Astrocyte (in vitro differentiated cells and primary cell): ENCODE measurements around the gene GPR137. TPM values are rescaled to one million over a fixed set of nuclear protein-coding genes. Genes with fewer than 3 reads are reported as not detected.
A peak's percentile ranks its signal among the peaks of the same experiment; 100 is the strongest.

Experiments used
- DNase-seq: peaks from one replicate; pipeline ENCODE4 v3.0.0-alpha.2; 2010; ENCODE audit warnings: low read depth
- FAIRE-seq: peaks from 2 replicates; lab custom pipeline; 2011; peaks lifted over from hg19 to GRCh38; lab: Jason Lieb, UNC
- H2AFZ ChIP-seq: 2 replicates; pipeline ENCODE4 v1.6.0; 2012; ENCODE audit warnings: low read depth, low read length, inconsistent platforms
- H3K27ac ChIP-seq: 2 replicates; pipeline ENCODE4 v1.5.1; 2011; ENCODE audit warnings: low read depth, low read length, inconsistent platforms
- H3K27me3 ChIP-seq: 2 replicates; pipeline ENCODE4 v1.6.0; 2011; ENCODE audit warnings: low read length, inconsistent platforms; ENCODE audit not compliant: insufficient read depth
- H3K36me3 ChIP-seq: 2 replicates; pipeline ENCODE4 v1.5.1; 2011; ENCODE audit warnings: low read length, inconsistent platforms; ENCODE audit not compliant: insufficient read depth
- H3K4me1 ChIP-seq: 2 replicates; pipeline ENCODE4 v1.5.1; 2011; ENCODE audit warnings: low read length, inconsistent platforms; ENCODE audit not compliant: insufficient read depth
- H3K4me2 ChIP-seq: 2 replicates; pipeline ENCODE4 v1.6.0; 2012; ENCODE audit warnings: low read length, inconsistent platforms
- H3K4me3 ChIP-seq: 2 replicates; pipeline ENCODE4 v1.5.1; 2011; ENCODE audit warnings: low read depth, mild to moderate bottlenecking, low read length, inconsistent platforms; ENCODE audit not compliant: insufficient read depth
- H3K79me2 ChIP-seq: 2 replicates; pipeline ENCODE4 v1.6.0; 2012; ENCODE audit warnings: mild to moderate bottlenecking, low read length, inconsistent platforms; ENCODE audit not compliant: insufficient read depth
- H3K9ac ChIP-seq: 2 replicates; pipeline ENCODE4 v1.6.0; 2012; ENCODE audit warnings: mild to moderate bottlenecking, low read length, inconsistent platforms
- H3K9me3 ChIP-seq: 2 replicates; pipeline ENCODE4 v1.5.1; 2012; ENCODE audit warnings: low read depth, mild to moderate bottlenecking, low read length, inconsistent platforms; ENCODE audit not compliant: insufficient read depth
- H4K20me1 ChIP-seq: 2 replicates; pipeline ENCODE4 v1.6.0; 2012; ENCODE audit warnings: low read length, inconsistent platforms; ENCODE audit not compliant: insufficient read depth
- H3K27ac Mint-ChIP-seq: one replicate; pipeline ENCODE4 v1.8.0; 2021; ENCODE audit warnings: mild to moderate bottlenecking, mixed read lengths; ENCODE audit not compliant: unreplicated experiment
- H3K27me3 Mint-ChIP-seq: one replicate; pipeline ENCODE4 v1.8.0; 2021; ENCODE audit warnings: low read depth, mixed read lengths; ENCODE audit not compliant: unreplicated experiment
- H3K36me3 Mint-ChIP-seq: one replicate; pipeline ENCODE4 v1.8.0; 2021; ENCODE audit warnings: low read depth, mixed read lengths; ENCODE audit not compliant: unreplicated experiment
- H3K4me1 Mint-ChIP-seq: one replicate; pipeline ENCODE4 v1.8.0; 2021; ENCODE audit warnings: low read depth, mixed read lengths; ENCODE audit not compliant: unreplicated experiment
- H3K4me3 Mint-ChIP-seq: one replicate; pipeline ENCODE4 v1.8.0; 2021; ENCODE audit warnings: mild to moderate bottlenecking, moderate library complexity, mixed read lengths; ENCODE audit not compliant: unreplicated experiment
- H3K9me3 Mint-ChIP-seq: one replicate; pipeline ENCODE4 v1.8.0; 2021; ENCODE audit warnings: mild to moderate bottlenecking, mixed read lengths; ENCODE audit not compliant: unreplicated experiment
- EZH2 ChIP-seq: IDR thresholded peaks from 2 replicates; pipeline ENCODE4 v1.6.1; 2012; ENCODE audit warnings: mild to moderate bottlenecking, low read length, inconsistent platforms; ENCODE audit not compliant: insufficient read depth
- total RNA-seq: library from RNA; stranded (reverse); gene quantifications from 2 replicates; pipeline ENCODE4 v1.2.1, GENCODE V29; 2021
- TF ChIP-seq, protein P1 (sequence below): IDR thresholded peaks from 2 replicates; pipeline ENCODE4 v1.5.1; 2011; ENCODE audit warnings: low read depth, mild to moderate bottlenecking, inconsistent platforms, low read length, moderate library complexity; ENCODE audit not compliant: insufficient read depth

The GPR137 gene
- total RNA-seq, 1 donor from 2014 or later = 46.8 TPM

DNA sequence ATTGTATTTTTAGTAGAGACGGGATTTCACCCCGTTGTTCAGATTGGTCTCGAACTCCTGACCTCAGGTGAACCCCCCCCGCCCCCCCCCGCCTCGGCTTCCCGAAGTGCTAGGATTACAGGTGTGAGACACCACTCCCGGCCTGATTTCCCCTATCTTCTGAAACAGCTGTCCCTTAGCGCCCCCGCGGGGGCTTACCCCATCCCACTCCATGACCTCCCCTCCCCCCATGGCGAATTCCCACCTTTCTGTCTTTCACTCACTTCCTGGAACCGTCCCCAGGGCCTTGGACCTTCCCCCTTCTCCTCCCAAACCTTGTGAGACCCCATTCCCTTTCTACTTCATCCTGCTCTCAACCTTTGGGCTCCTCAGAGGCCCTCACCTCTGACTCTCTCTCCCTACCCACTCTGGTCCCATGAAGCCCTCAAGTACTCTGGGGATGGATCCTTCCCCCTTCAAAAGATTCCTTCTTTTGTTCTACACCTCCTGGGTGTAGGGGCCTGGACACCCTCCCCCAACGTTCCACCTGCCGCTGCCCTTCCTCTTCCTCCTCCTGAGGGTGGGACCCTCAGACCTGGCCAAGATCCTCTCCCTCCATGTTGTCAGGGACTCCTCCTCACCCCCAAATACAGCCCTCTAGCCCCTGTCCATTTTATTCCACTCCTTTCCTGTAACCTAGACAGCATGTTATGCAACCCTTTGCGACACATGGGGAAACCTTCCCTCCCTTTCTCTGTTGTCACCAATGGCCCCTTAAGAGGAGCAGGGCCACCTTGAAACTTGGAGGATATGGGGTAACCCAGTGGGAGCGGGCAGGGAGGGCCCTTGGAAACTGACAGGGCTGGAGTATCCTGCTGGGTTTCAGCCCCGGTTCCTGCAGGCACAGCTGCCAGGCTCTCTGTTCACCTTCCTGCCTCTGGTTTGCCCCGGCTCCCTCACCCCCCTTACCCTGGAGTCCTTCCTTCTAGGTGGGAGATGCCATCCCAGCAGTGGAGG is 33.4 kb downstream of the GPR137 start:
- Mint-ChIP-seq H3K9me3 (no peaks in the 10 kb centered on the region), H3K4me1 (peaks cover 23% of the 10 kb centered on the region), H3K36me3 (peaks cover 22% of the 10 kb centered on the region), H3K4me3 (peak overlapping the region; percentile 96), H3K27me3 (no peaks in the 10 kb centered on the region), H3K27ac (peak overlapping the region; percentile 91)
- Histone ChIP-seq H3K36me3 (peaks cover 3% of the 10 kb centered on the region), H3K4me2 (peak overlapping the region; percentile 99), H3K79me2 (peaks cover 28% of the 10 kb centered on the region), H3K9ac (peak overlapping the region; percentile 91), H3K4me1 (peaks cover 7% of the 10 kb centered on the region), H3K27ac (no peak overlapping the region), H2AFZ (no peak overlapping the region), H4K20me1 (peaks cover 28% of the 10 kb centered on the region), H3K4me3 (peak overlapping the region; percentile 84), H3K9me3 (no peaks in the 10 kb centered on the region), H3K27me3 (no peaks in the 10 kb centered on the region)
- TF ChIP-seq EZH2 = no peak
- FAIRE-seq (no peak), DNase-seq (no peak)

DNA sequence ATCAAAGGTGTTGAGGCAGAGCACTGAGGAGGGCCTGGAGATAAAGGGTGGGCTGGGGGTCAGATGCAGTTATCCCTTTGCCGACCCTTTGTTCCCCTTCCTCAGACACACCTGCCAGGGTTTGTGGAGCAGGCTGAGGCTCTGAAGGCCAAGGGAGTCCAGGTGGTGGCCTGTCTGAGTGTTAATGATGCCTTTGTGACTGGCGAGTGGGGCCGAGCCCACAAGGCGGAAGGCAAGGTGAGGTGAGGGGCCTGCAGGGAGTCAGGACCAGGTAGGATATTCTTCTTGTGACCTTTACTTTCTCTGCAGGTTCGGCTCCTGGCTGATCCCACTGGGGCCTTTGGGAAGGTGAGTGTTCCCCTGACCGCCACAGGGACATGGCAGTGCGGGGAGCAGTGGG is 34.9 kb downstream of the GPR137 start:
- peak overlapping the region; percentile 66 for H3K27ac Mint-ChIP-seq
- Histone ChIP-seq H3K27me3 (no peaks in the 10 kb centered on the region), H3K36me3 (peaks cover 3% of the 10 kb centered on the region), H3K27ac (no peak overlapping the region), H3K9me3 (no peaks in the 10 kb centered on the region), H3K4me2 (no peak overlapping the region), H3K4me1 (peaks cover 7% of the 10 kb centered on the region), H4K20me1 (peaks cover 28% of the 10 kb centered on the region), H3K9ac (no peak overlapping the region), H3K79me2 (peaks cover 25% of the 10 kb centered on the region), H2AFZ (no peak overlapping the region), H3K4me3 (no peak overlapping the region)
- TF ChIP-seq EZH2 = no peak
- TF ChIP-seq, protein P1, sequence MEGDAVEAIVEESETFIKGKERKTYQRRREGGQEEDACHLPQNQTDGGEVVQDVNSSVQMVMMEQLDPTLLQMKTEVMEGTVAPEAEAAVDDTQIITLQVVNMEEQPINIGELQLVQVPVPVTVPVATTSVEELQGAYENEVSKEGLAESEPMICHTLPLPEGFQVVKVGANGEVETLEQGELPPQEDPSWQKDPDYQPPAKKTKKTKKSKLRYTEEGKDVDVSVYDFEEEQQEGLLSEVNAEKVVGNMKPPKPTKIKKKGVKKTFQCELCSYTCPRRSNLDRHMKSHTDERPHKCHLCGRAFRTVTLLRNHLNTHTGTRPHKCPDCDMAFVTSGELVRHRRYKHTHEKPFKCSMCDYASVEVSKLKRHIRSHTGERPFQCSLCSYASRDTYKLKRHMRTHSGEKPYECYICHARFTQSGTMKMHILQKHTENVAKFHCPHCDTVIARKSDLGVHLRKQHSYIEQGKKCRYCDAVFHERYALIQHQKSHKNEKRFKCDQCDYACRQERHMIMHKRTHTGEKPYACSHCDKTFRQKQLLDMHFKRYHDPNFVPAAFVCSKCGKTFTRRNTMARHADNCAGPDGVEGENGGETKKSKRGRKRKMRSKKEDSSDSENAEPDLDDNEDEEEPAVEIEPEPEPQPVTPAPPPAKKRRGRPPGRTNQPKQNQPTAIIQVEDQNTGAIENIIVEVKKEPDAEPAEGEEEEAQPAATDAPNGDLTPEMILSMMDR = no peak
- H3K4me3 Mint-ChIP-seq = peak overlapping the region; percentile 28
- H3K9me3 Mint-ChIP-seq = no peaks in the 10 kb centered on the region
- no peaks in the 10 kb centered on the region for H3K27me3 Mint-ChIP-seq
- H3K4me1 Mint-ChIP-seq = peaks cover 24% of the 10 kb centered on the region
- peaks cover 18% of the 10 kb centered on the region for H3K36me3 Mint-ChIP-seq
- DNase-seq (no peak), FAIRE-seq (no peak)

DNA sequence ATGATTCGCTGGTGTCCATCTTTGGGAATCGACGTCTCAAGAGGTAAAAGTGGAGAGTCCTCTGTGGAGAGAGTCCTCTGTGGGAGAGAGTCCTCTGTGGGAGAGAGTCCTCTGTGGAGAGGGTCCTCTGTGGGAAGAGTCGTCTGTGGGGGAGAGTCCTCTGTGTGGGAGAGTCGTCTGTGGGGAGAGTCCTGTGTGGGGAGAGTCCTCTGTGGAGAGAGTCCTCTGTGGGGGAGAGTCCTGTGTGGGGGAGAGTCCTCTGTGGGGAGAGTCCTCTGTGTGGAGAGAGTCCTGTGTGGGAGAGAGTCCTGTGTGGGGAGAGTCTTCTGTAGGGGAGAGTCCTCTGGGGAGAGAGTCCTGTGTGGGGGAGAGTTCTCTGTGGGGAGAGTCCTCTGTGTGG is 35.4 kb downstream of the GPR137 start:
- H3K4me2 ChIP-seq = no peak overlapping the region
- Mint-ChIP-seq H3K36me3 (peaks cover 18% of the 10 kb centered on the region), H3K9me3 (no peaks in the 10 kb centered on the region), H3K27ac (no peak overlapping the region), H3K4me1 (peaks cover 24% of the 10 kb centered on the region), H3K27me3 (no peaks in the 10 kb centered on the region), H3K4me3 (peak overlapping the region; percentile 64)
- H3K36me3 ChIP-seq = peaks cover 3% of the 10 kb centered on the region
- no peaks in the 10 kb centered on the region for H3K27me3 ChIP-seq
- H4K20me1 ChIP-seq = peaks cover 28% of the 10 kb centered on the region
- H3K9me3 ChIP-seq = no peaks in the 10 kb centered on the region
- FAIRE-seq (no peak), DNase-seq (no peak)
- H3K27ac ChIP-seq = no peak overlapping the region
- no peak overlapping the region for H3K4me3 ChIP-seq
- peaks cover 21% of the 10 kb centered on the region for H3K79me2 ChIP-seq
- no peak overlapping the region for H3K9ac ChIP-seq
- no peak overlapping the region for H2AFZ ChIP-seq
- H3K4me1 ChIP-seq = peaks cover 7% of the 10 kb centered on the region
- TF ChIP-seq, protein P1 = no peak
- TF ChIP-seq EZH2 = no peak
